ENCODE measurements around the gene DNM2. TPM values are rescaled to one million over a fixed set of nuclear protein-coding genes. Genes with fewer than 3 reads are reported as not detected.
A peak's percentile ranks its signal among the peaks of the same experiment; 100 is the strongest.

The DNM2 gene
- total RNA-seq, 1 donor from 2014 or later = 77.4 TPM

DNA sequence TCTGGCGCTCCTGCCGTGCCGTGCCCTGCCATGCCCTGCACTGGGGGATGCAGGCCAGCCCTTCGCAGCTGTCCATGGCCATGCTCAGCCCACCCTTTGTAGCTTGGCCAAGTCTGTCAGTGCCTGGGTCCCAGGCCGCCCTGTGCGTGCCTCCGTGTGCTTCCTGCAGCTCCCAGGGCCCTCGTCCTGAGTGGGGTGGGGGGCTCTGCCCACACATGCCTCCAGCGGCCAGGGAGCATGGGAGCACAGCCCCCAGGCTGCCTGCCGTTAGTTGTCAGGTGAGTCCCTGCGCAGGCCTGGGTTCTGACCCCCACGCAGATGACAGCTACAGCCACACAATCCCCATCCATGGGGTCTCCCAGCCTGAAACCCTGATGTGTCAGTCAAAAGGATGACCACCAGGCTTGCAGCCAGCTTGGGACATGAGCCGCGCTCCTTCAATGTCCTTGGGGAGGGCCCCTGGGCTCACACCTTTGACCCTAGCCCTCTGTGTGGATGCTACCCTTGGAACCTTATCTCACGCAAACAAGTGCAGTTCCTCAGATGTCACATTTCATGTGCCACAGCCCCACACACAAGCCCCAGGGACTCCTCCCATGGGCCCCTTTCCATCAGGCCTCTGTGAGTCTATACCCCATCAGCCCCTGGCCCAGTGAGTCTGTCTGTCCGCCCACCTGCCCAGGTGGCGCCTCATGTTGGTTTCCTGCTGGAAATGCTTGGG is 93.7 kb downstream of the DNM2 start:
- DNase-seq (ENCODE audit: low read depth in 2 of 2) = no peak

DNA sequence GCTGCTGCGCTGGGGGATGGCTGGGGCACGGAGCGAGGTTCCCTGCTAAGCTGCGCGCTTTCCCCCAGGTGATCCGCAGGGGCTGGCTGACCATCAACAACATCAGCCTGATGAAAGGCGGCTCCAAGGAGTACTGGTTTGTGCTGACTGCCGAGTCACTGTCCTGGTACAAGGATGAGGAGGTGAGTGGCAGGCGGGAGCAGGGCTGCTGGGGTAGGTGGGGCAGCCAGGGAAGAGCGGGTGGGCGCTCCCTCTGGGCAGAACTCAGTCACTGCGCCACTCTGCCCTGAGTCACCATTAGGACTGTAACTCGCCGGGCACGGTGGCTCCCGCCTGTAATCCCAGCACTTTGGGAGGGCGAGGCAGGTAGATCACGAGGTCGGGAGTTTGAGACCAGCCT is 94.3 kb downstream of the DNM2 start:
- no peak for DNase-seq (ENCODE audit: low read depth in 2 of 2)

DNA sequence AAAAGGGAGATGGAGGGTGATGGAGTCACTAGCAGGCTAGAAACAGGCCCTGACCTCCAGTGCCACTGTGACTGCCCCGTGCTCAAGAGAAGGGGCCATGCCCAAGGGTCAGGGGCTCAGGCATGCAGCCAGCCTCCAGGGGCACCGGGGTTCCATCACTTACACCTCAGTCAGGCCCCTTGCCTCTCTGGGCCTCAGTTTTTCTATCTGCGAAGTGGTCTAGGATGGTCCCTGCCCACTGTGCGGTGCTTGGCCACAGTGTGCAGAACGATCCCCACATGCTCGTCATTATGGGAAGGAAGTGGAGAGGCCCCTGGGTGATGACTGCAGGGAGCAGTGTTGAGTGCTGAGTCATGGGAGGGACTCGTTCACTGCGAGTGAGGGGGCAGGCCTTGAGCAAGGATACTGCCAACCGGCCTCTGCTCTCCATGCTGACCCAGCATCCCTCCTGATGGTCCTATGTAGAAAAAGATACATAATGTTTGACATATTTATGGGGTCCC is 95.1 kb downstream of the DNM2 start:
- peak; percentile 59 to 89 for DNase-seq (ENCODE audit: low read depth in 2 of 2)

DNA sequence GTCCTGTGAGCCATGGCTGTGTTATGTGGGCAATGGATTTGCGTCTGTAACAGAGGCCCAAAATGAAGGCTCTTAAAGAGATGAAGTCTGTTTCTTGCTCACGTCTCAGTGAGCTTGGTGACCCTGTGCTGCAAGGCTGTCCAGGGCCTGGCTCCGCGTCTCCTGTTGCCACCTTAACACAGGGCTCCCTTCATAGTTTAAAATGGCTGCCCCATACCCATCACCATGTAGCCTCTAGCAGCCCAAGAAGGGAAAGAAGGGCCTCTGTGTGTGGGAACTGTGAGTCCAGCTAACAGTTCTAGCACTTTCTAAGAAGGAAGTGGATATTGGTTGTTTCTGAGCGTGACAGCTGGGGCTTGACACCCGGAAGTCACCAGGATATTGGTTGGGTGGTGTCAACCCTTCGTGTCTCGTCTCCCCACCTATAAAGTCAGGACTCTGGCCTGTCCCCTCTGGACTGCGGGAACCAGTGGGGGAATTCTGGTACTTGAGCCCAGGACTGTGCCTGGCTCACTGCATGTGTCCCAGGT is 97.2 kb downstream of the DNM2 start:
- DNase-seq (ENCODE audit: low read depth in 2 of 2) = no peak

DNA sequence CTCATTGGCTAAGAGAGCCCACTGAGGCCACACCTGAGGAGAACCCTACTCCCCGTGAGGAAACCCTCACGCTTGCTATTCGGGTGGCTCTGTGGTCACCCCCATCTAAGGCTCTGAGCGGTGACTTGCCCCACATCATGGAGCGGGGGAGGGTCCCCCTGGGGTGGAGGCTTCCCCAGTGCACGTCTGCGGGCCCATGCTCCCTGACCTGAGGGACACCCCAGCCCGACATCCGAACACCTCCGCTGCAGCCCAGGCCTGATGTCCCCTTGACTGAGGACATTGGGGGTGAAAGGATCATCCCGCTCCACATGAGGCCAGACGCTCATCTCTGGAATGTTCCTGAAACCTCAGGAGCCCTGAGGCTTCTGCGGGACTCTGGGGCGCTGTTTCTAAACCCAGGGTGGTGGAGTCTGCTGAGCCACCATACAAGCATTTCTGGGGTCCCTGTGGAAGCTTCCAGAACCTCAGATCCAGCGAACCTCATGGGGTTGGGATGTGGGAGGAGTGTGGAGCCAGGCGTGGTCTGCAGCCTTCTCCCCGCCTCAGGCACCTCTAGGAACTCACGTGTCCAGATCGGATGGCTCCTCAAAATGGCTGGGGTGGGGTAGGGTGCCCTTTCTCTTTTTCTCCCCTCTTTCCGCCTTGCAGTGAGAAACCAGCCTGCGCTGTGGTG is 98.2 kb downstream of the DNM2 start:
- no peak for DNase-seq (ENCODE audit: low read depth in 2 of 2)

DNA sequence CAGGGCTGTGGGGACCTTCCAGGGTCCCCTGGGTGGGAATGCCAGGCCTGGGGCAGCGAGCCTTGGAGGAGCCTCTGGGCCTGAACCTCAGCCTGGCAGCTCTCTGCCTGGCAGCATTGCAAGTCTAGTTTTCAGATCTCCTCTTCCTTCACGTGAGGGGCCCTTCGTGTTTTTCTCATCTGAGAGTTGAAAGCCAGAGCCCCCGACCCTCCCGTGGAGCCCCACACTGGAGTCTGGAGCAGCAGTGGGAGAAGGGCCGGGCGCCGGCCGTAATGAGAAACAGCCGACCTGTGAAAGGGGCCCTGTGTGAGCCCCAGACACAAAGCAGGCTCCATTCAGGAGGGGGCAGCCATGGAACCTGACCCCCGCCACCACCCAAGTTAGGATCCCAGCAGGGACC is 98.8 kb downstream of the DNM2 start:
- no peak for DNase-seq (ENCODE audit: low read depth in 2 of 2)

DNA sequence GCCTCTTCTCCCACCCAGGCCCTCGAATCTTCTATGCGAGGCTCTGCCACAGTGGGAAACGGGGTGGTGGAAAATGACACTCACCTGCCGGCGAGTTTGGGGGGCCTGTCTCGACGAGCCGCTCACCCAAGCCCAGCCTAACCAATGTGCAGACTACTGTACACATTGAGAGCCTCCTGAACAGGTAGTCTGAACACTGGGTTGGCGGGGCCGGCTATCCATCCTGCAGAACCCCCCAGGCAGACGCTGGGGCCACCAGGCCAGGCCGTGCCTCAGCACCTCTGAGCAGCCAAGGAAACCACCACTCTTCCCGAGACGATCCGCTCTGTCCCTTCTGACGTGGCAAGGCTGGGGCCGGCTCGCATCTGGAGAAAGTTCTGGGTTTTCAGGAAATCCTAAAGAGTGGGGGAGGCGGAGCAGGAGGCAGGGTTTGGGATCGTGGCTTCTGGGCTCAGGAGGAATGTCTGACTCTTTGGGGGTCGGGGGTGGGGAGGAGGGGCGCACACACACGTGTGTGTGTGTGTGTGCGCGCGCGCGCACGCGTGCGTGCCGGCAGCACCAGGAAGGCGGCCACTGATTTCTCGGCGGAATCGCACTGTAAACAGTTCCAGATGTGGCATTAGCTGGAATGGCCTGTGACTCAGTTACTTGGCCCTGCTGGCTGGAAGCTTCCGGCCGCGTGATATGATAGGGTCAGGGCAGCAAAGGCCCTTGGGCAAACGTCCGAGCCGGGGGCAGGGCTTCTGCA is 99.6 kb downstream of the DNM2 start:
- no peak for DNase-seq (ENCODE audit: low read depth in 2 of 2)

DNA sequence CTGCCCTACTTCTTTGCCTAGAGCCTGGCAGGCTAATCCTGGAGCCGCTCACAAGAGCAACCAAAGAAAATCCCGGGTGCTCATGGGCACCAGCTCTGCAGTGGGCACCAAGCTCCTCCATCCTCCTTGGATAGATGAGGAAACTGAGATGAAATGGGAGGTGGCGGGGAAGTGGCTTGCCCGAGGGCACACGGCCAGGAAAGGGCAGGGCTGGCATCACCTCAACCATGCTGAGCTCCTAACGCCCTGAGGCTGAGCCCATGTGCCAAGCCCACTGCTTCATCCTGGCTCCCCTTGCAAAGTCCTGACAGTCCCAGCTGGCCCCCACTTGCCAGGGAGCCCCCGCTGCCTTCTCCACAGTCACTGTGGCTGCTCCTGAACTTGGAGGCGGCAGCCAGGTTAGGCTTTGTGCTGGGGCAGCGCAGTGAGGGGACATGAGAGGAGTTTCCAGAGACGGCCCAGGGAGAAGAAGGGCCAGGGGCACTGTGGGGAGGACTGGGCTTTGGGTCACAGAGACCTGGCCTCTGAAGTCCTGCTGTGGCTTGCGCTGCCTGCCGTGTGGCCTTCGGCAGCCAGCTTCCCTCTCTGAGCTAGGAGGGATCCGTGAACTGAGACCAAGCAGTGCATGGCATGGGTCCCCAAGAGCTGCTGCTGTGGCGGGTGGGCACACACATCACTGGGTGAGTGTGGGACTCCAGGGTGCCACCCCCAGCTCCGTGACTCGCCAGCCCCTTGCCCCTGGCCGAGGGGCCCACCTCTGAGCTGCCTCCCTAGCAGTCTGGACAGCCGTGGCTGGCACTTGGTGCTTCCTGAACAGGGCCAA is 100.6 kb downstream of the DNM2 start:
- no peak for DNase-seq (ENCODE audit: low read depth in 2 of 2)

DNA sequence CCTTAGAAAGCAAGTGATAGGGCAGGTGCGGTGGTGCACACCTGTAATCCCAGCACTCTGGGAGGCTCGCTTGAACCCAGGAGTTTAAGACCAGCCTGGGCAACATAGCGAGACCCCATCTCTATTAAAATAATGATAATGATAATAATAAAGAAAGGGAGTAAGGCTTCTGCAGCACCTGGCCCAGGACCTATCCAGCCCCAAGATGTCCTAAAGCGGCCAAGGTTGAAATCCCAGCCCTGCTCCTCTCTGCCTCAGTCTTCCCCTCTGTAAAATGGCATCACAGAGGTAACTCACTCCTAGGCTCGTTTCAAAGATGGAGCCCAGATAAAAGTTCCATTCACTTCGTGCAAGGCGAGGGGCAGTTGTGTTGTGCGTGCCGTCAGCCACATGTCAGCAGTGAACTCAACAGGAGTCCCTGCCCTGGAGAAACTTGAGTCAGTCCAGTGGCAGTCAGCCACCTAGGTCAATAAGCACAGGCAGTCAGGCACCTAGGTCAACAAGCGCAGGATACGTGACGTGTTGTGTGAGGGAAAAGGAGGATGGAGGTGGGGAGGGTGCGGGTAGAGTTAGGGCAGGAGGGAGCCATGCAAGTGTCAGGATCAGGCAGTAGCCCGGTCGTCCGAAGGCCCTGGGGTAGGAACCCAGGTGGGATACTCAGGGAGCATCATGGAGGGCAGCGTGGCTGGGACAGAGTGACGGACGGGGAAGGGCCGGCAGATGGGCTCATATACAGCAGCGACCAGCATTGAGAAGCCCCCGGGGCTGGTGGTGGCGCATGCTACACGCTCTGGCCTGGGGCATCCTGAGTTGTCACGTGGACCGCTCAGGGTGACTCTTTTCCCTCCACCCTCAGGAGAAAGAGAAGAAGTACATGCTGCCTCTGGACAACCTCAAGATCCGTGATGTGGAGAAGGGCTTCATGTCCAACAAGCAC is 101.5 kb downstream of the DNM2 start:
- no peak for DNase-seq (ENCODE audit: low read depth in 2 of 2)

DNA sequence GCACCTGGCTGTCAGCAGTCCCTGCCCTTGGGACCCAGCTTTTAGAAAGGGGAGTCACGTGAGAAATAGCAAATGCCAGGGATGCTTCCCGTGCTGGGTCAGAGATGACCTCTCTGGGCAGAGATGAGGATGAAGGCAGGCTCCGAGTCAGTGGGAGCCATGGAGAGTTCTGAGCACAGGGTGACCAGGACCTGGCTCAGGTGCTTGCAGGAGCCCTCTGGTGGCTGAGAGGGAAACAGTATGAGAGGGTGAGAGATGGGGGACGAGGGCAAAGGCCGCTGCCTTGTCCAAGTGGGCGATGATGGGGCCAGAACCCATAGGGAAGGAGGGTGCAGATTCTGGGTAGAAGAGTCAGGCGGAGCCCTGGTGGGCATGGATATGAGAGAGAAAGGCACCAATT is 102.3 kb downstream of the DNM2 start:
- DNase-seq (ENCODE audit: low read depth in 2 of 2) = no peak

DNA sequence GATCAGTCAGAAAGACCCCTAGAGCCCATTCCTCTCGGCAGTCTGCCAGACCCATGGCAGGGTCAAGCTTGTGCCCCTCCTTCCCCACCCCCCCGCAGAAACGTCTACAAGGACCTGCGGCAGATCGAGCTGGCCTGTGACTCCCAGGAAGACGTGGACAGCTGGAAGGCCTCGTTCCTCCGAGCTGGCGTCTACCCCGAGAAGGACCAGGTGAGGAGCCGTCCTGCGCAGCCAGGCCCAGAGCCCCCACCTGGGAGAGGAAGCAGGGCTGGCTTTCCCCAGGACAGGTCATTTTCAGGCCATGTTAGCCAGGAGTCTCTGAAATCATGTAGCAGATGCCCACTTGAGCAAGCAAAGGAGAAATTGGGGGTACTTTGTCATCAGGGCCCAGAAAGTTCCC is 105.8 kb downstream of the DNM2 start:
- DNase-seq (ENCODE audit: low read depth in 2 of 2) = no peak

DNA sequence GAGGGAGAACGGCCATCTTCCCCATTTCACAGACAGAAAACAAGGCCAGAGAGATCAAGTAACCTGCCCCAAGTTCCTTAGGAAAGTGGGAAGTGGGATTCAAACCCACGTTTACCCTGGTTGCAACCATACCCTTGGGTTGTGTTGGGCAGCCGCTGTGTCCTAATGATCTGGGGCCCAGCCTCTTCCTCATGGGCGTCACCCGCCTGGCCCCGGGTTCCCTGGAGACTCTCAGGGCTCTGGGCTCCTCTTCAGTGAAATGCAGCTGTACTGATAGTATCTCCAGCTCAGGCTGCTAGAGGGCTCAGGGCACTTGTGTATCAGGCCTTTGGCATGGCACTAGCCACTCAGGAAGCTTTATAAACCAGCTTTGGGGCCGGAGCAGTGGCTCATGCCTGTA is 108.4 kb downstream of the DNM2 start:
- no peak for DNase-seq (ENCODE audit: low read depth in 2 of 2)

DNA sequence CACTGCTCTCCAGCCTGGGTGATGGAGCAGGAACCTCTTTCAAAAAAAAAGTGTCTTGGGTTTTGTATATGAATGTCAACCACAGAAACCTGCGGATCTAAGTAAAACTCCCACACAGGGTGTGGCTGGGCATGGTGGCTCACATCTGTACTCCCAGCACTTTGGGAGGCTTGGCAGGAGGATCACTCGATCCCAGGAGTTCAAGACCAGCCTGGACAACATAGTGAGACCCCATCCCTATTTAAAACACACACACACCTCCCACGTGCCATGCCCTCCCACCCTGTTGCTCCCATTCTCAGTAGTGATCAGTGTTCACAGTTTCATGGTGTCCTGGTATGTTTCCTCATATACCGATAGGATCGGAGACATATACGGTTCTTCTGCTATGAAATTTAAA is 109.0 kb downstream of the DNM2 start:
- no peak for DNase-seq (ENCODE audit: low read depth in 2 of 2)

DNA sequence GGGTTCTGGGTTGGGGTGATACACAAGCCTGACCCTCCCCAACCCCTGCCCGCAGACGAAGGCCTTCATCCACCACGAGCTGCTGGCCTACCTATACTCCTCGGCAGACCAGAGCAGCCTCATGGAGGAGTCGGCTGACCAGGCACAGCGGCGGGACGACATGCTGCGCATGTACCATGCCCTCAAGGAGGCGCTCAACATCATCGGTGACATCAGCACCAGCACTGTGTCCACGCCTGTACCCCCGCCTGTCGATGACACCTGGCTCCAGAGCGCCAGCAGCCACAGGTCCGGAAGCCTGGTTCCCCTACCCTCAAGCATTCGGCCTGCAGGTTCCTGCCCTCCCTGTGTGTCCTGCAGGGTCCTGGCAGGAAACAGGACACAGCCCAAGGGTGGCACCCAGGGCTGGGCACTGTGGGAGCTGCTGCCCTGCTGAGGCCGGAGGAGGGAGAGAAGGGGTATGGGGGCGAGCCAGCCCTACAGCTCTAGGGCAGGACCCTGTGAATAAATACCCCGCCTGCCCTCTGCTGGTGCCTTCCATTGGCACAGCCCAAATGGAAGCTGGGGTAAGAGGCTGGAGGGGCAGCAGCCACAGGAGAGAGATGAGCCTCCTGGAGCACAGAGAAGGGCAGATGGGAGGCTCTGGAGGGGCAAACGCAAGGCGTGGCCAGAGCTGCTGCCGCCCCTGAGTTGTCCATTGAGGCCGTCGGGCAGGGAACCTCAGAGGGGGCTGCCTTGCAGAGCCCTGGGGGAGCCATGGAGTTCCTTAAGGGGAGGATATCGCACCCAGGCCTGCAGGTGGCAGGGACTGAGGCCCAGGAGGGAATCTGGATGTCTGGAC is 111.3 kb downstream of the DNM2 start:
- DNase-seq (ENCODE audit: low read depth in 2 of 2) = no peak

DNA sequence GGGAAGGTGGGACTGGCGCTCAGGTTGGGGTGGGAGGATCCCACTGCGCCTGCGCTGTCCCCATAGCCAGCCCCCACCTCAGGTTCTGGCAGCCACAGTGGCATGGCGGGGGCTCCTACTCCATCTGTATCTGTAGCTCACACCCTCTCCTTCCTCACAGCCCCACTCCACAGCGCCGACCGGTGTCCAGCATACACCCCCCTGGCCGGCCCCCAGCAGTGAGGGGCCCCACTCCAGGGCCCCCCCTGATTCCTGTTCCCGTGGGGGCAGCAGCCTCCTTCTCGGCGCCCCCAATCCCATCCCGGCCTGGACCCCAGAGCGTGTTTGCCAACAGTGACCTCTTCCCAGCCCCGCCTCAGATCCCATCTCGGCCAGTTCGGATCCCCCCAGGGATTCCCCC is 112.1 kb downstream of the DNM2 start:
- no peak for DNase-seq (ENCODE audit: low read depth in 2 of 2)

DNA sequence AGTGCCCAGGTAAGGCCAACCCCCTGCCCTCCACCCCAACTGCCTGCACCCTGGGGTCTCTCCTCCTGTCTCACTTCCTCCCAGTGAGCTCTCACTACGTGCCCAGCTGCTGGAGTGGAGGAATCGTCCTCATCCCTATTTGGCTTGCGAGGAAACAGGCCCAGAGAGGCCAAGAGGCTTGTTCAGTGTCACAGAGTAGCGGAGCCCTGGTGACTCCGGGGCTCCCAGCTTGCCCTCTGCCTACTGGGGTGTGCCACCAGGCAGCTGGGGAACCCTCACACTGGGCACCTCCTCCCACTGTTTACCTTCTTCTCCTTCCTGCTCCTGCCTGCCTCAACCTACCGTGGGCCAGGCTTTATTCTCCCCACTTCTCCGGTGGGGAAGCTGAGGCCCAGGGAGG is 112.5 kb downstream of the DNM2 start:
- no peak for DNase-seq (ENCODE audit: low read depth in 2 of 2)

DNA sequence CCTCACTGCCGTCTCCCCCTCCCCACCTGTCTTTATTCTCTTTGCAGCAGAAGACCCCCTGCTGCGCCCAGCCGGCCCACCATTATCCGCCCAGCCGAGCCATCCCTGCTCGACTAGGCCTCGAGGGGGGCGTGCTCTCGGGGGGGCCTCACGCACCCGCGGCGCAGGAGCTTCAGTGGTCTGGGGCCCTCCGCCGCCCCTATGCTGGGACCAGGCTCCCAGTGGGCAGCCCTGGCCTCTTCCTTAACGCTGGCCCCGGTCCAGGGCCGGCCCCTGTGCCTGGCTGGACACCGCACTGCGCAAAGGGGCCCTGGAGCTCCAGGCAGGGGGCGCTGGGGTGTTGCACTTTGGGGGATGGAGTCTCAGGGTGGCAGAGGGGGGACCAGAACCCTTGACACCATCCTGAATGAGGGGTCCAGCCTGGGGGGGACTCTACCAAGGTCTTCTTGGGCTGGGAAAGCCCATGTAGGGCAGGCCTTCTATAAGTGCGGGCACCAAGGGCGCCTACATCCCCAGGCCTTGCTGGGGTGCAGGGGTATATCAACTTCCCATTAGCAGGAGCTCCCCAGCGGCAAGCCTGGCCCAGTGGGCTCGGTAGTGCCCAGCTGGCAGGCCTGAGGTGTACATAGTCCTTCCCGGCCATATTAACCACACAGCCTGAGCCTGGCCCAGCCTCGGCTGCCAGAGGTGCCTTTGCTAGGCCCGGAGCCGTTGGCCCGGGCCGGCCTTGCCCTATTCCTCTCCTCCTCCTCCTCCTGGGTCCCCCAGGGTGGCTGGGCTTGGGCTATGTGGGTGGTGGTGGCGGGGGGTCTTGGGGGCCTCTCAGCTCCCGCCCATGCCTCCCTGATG is 113.3 kb downstream of the DNM2 start:
- DNase-seq (ENCODE audit: low read depth in 2 of 2) = no peak

Measured in dermis microvascular lymphatic vessel endothelial cell (primary cell).